Fibroblast of lung (primary cell): ENCODE results near the gene BMPR1A. TPM values are rescaled to one million over a fixed set of nuclear protein-coding genes. Genes with fewer than 3 reads are reported as not detected.

ENCODE experiments used
- DNase-seq, 2 donors: peaks; one replicate each; pipeline versions ENCODE4 v3.0.0 to v3.0.0-alpha.2; 2010; ENCODE audit warnings: low read depth in 2 of 2
- H2AFZ ChIP-seq: 2 replicates; pipeline ENCODE4 v1.5.1; 2012; ENCODE audit warnings: low read length, control low read depth, inconsistent platforms
- H3K27ac ChIP-seq: 2 replicates; pipeline ENCODE4 v1.5.1; 2011; ENCODE audit warnings: low read length, control low read depth; ENCODE audit not compliant: insufficient read depth
- H3K27me3 ChIP-seq: 2 replicates; pipeline ENCODE4 v1.5.1; 2011; ENCODE audit warnings: mild to moderate bottlenecking, low read length; ENCODE audit not compliant: control insufficient read depth, insufficient read depth
- H3K36me3 ChIP-seq: 2 replicates; pipeline ENCODE4 v1.5.1; 2011; ENCODE audit warnings: low read length; ENCODE audit not compliant: control insufficient read depth, insufficient read depth
- H3K4me1 ChIP-seq: 2 replicates; pipeline ENCODE4 v1.5.1; 2011; ENCODE audit warnings: low read length; ENCODE audit not compliant: control insufficient read depth, insufficient read depth; ENCODE audit errors: extremely low read depth
- H3K4me2 ChIP-seq: 2 replicates; pipeline ENCODE4 v1.5.1; 2011; ENCODE audit warnings: low read length, control low read depth; ENCODE audit not compliant: insufficient read depth; ENCODE audit errors: extremely low read depth
- H3K4me3 ChIP-seq, 4 experiments: fragments of 200-600 bp in 1 of 4; sonication (generic) in 1 of 4; replicated peaks in 1 of 4; 2 replicates each; pipeline ENCODE4 v1.5.1; 2011 to 2016; ENCODE audit warnings: low read length in 4 of 4, low read depth in 3 of 4, mild to moderate bottlenecking in 3 of 4, control low read depth in 2 of 4, inconsistent platforms in 1 of 4, mixed read lengths in 1 of 4; ENCODE audit not compliant: insufficient read depth in 1 of 4; ENCODE audit errors: control extremely low read depth in 1 of 4
- H3K79me2 ChIP-seq: 2 replicates; pipeline ENCODE4 v1.5.1; 2012; ENCODE audit warnings: mild to moderate bottlenecking, low read length, inconsistent platforms; ENCODE audit not compliant: control insufficient read depth, insufficient read depth
- H3K9ac ChIP-seq: 2 replicates; pipeline ENCODE4 v1.5.1; 2011; ENCODE audit warnings: mild to moderate bottlenecking, low read length, control low read depth; ENCODE audit not compliant: insufficient read depth
- H3K9me3 ChIP-seq: 2 replicates; pipeline ENCODE4 v1.5.1; 2012; ENCODE audit warnings: low read depth, low read length; ENCODE audit not compliant: control insufficient read depth, insufficient read depth
- H4K20me1 ChIP-seq: 2 replicates; pipeline ENCODE4 v1.5.1; 2011; ENCODE audit warnings: low read length; ENCODE audit not compliant: control insufficient read depth, insufficient read depth; ENCODE audit errors: extremely low read depth
- EZH2 ChIP-seq: IDR thresholded peaks from 2 replicates; pipeline ENCODE4 v1.5.1; 2012; ENCODE audit warnings: low read length, control low read depth, mild to moderate bottlenecking; ENCODE audit errors: missing control alignments
- polyA plus RNA-seq, 2 donors: library from polyadenylated mRNA; depleted of rRNA in 1 of 2; stranded (reverse) in 1 of 2; unstranded in 1 of 2; fragments of >200 nt; gene quantifications; 2 replicates each; pipeline ENCODE4 v1.2.1, GENCODE V29; 2011 to 2012; ENCODE audit warnings: missing spikeins in 1 of 2
- total RNA-seq: library from RNA; depleted of rRNA; stranded (reverse); fragments of >200 nt; gene quantifications from 2 replicates; pipeline ENCODE4 v1.2.1, GENCODE V29; 2014
- TF ChIP-seq, protein P1 (sequence below), 2 donors: IDR thresholded peaks in 1 of 2; conservative IDR thresholded peaks in 1 of 2; 1 replicate in 1 of 2; 2 replicates in 1 of 2; pipeline ENCODE4 v1.5.1; 2011 to 2012; ENCODE audit warnings: low read length in 2 of 2, control low read depth in 1 of 2, inconsistent platforms in 1 of 2, low read depth in 1 of 2, mild to moderate bottlenecking in 1 of 2

BMPR1A gene
- total and polyA plus RNA-seq, 2 donors (not counting 1 experiment from before 2014, with no cell fraction given): 52.8 to 61.8 TPM

DNA sequence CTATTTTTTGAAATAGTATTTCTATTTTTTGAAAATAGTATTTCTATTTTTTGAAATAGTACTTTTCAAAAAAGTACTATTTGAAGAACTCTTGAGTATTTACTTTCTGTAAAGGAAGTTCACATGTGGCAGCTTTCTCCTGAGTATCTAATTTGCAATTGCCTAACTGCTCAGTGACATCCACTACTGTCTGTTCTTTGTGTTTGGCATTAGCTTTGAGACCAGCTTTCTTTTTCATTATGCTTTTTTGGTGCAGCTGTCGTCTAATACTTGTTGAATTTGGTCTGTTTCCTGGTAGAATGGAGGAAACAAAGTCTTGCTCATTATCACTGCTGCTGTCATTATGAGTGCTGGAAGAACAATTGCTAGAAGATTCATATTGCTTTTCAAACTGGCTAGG is 99.1 kb downstream of the BMPR1A start:
- Histone ChIP-seq H3K4me2 (no peak overlapping the region), H2AFZ (no peak overlapping the region), H3K27ac (no peak overlapping the region), H3K4me1 (peaks cover 2% of the 10 kb centered on the region), H3K36me3 (no peaks in the 10 kb centered on the region), H4K20me1 (no peaks in the 10 kb centered on the region), H3K4me3 (no peak overlapping the region), H3K9me3 (no peaks in the 10 kb centered on the region), H3K9ac (no peak overlapping the region), H3K27me3 (no peaks in the 10 kb centered on the region), H3K79me2 (no peaks in the 10 kb centered on the region)
- no peak for DNase-seq
- TF ChIP-seq, protein P1, sequence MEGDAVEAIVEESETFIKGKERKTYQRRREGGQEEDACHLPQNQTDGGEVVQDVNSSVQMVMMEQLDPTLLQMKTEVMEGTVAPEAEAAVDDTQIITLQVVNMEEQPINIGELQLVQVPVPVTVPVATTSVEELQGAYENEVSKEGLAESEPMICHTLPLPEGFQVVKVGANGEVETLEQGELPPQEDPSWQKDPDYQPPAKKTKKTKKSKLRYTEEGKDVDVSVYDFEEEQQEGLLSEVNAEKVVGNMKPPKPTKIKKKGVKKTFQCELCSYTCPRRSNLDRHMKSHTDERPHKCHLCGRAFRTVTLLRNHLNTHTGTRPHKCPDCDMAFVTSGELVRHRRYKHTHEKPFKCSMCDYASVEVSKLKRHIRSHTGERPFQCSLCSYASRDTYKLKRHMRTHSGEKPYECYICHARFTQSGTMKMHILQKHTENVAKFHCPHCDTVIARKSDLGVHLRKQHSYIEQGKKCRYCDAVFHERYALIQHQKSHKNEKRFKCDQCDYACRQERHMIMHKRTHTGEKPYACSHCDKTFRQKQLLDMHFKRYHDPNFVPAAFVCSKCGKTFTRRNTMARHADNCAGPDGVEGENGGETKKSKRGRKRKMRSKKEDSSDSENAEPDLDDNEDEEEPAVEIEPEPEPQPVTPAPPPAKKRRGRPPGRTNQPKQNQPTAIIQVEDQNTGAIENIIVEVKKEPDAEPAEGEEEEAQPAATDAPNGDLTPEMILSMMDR (conservative IDR thresholded peaks at IDR 0.05 in 1 of 2, IDR thresholded peaks at IDR 0.05 in 1 of 2; ENCODE audit: low read depth in 1 of 2, low read length in 2 of 2): no peak
- TF ChIP-seq EZH2: no peak

DNA sequence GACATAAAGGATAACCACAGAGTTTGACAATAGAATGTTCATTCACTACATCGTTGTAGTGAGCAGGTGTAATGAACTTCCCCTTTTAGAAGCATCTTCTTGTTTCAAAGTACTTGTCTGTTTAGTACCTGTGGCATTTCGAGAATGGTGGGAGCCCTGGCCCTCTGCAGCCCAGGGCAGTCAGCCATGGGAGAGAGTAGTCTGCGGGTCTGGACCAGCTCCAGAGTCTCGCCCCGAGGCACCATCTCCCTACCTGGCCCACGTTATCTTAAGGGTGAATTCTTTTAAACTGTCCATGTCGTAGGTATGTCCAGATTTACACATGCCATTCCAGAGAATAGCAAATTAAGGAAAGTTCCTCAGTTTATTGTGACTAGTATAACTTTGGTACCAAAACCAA is 99.7 kb downstream of the BMPR1A start:
- Histone ChIP-seq H3K27ac (no peak overlapping the region), H3K36me3 (no peaks in the 10 kb centered on the region), H3K4me1 (no peaks in the 10 kb centered on the region), H3K4me3 (no peak overlapping the region), H3K4me2 (no peak overlapping the region), H3K9ac (no peak overlapping the region), H4K20me1 (no peaks in the 10 kb centered on the region), H3K9me3 (no peaks in the 10 kb centered on the region), H3K79me2 (no peaks in the 10 kb centered on the region), H2AFZ (no peak overlapping the region), H3K27me3 (no peaks in the 10 kb centered on the region)
- DNase-seq: no peak
- TF ChIP-seq, protein P1 (conservative IDR thresholded peaks at IDR 0.05 in 1 of 2, IDR thresholded peaks at IDR 0.05 in 1 of 2; ENCODE audit: low read depth in 1 of 2, low read length in 2 of 2): no peak
- TF ChIP-seq EZH2: no peak

DNA sequence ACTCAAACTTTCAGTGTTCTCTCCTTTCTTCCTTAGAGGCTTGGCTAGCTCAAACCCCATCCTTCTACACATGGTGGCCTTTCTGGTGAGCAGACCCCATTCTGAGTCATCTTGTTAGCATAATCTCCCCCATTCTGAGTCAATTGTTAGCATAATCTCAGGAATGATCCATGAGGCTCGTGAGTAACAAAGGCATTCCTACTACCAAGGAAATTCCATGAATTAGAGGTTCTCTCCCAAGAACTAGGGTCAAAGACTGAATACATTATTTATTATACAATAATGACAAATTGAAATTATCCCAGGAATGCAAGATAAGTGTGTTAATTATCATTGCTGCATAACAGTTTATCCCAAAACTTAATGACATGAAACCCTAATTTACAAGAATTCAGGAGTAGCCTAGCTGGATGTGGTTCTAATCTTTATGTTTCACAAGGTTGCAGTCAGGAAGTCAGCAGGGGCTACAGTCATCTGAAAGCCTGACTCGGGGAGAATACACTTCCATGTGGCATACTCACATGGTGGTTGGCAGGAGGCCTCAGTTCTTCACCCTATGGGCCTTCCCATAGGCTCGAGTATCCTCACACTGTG is 100.8 kb downstream of the BMPR1A start:
- Histone ChIP-seq H3K4me2 (peak overlapping the region; percentile 33), H2AFZ (no peak overlapping the region), H3K36me3 (no peaks in the 10 kb centered on the region), H3K27ac (peak overlapping the region; percentile 57), H3K4me3 (no peak overlapping the region), H3K4me1 (no peaks in the 10 kb centered on the region), H3K79me2 (no peaks in the 10 kb centered on the region), H4K20me1 (no peaks in the 10 kb centered on the region), H3K9ac (no peak overlapping the region), H3K9me3 (no peaks in the 10 kb centered on the region), H3K27me3 (no peaks in the 10 kb centered on the region)
- TF ChIP-seq, protein P1 (conservative IDR thresholded peaks at IDR 0.05 in 1 of 2, IDR thresholded peaks at IDR 0.05 in 1 of 2; ENCODE audit: low read depth in 1 of 2, low read length in 2 of 2): no peak
- no peak for TF ChIP-seq EZH2
- peak; percentile 47 to 89 for DNase-seq
